Measurements from ENCODE around the gene ANGPTL7. TPM values are rescaled to one million over a fixed set of nuclear protein-coding genes. Genes with fewer than 3 reads are reported as not detected.

Gene ANGPTL7
- total RNA-seq, 2 experiments from 2014 or later = not detected

DNA sequence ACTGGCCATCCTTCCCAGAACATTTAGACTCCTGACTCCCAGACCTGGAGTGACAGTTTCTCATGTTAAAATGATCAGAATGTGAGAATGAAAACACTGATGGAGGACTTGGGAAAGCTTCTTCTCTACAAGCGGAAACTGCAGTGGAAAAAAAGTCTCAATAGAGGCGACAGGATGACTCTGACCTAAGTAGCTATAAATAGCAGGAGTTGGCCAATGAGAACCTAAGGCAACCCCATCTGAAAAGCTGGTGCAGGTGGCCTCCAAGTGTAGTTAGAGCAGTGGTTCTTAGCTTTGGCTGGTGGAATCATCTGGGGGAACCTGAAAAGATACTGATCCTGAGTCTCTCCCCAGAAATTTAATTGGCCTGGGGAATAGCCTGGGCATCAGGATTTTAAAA, 45.2 kb upstream of the ANGPTL7 start:
- Mint-ChIP-seq H3K36me3 (ENCODE audit: low read depth) (peaks cover 84% of the 10 kb centered on the region), H3K27me3 (no peaks in the 10 kb centered on the region), H3K4me3 (no peak overlapping the region), H3K27ac (no peak overlapping the region), H3K4me1 (ENCODE audit: low read depth) (no peaks in the 10 kb centered on the region), H3K9me3 (no peaks in the 10 kb centered on the region)
- intact Hi-C loops (cut with DNase I, micrococcal nuclease) = no loop called here
- TF ChIP-seq, protein P1, sequence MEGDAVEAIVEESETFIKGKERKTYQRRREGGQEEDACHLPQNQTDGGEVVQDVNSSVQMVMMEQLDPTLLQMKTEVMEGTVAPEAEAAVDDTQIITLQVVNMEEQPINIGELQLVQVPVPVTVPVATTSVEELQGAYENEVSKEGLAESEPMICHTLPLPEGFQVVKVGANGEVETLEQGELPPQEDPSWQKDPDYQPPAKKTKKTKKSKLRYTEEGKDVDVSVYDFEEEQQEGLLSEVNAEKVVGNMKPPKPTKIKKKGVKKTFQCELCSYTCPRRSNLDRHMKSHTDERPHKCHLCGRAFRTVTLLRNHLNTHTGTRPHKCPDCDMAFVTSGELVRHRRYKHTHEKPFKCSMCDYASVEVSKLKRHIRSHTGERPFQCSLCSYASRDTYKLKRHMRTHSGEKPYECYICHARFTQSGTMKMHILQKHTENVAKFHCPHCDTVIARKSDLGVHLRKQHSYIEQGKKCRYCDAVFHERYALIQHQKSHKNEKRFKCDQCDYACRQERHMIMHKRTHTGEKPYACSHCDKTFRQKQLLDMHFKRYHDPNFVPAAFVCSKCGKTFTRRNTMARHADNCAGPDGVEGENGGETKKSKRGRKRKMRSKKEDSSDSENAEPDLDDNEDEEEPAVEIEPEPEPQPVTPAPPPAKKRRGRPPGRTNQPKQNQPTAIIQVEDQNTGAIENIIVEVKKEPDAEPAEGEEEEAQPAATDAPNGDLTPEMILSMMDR (IDR thresholded peaks at IDR 0.05) = no peak
- DNase-seq = no peak
- Histone ChIP-seq H3K27ac (ENCODE audit: low read depth in 1 of 2, low read length in 2 of 2) (no peak overlapping the region), H3K4me3 (ENCODE audit: low read length) (no peak overlapping the region), H3K36me3 (ENCODE audit: insufficient read depth, low read length) (peaks cover 69% of the 10 kb centered on the region), H3K9me3 (ENCODE audit: control insufficient read depth in 1 of 2, insufficient read depth in 1 of 2, low read length in 2 of 2) (no peaks in the 10 kb centered on the region), H3K4me1 (ENCODE audit: insufficient read depth, low read length) (no peaks in the 10 kb centered on the region), H3K27me3 (ENCODE audit: control insufficient read depth in 1 of 2, insufficient read depth in 2 of 2, low read length in 2 of 2) (no peaks in the 10 kb centered on the region)
- POLR2A ChIA-PET = no interaction called here
- ATAC-seq (ENCODE audit: poor library complexity) = no peak
- CTCF ChIA-PET = no interaction called here

DNA sequence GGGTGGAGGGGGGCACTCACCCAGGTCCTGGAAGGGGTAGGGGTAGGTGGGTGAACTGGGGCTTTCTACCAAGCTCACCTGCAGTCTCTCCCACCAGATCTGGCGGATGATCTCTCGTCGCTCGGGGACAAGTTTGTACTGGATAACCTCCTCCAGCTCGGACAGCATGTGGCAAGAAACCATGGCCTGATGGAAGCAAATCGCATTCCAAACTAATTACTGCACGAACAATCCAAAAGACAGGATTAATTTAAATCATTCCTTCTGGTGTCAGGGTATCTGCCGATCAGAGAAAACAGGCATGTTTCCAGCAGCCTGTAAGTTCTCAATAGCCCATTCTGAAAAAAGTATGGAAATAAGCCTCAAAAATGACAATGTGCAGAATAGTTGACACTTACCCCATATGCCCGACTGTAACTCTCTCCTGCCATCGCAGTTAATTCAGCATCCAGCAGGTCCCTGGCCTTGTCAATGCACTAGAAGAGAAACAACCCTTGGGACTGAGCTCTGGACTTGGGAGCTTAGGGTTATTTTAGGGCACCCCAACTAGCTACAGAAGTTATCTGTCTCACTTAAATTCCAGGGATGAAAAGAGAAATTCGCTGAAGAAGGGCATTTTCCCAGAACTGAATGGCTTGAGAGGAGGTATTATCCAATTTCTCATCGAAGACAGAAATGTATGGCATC, 44.4 kb upstream of the ANGPTL7 start:
- H3K27me3 Mint-ChIP-seq = no peaks in the 10 kb centered on the region
- H3K4me1 Mint-ChIP-seq (ENCODE audit: low read depth) = no peaks in the 10 kb centered on the region
- no peak for DNase-seq
- H3K27ac ChIP-seq (ENCODE audit: low read depth in 1 of 2, low read length in 2 of 2) = no peak overlapping the region
- H3K9me3 ChIP-seq (ENCODE audit: control insufficient read depth in 1 of 2, insufficient read depth in 1 of 2, low read length in 2 of 2) = no peaks in the 10 kb centered on the region
- no peaks in the 10 kb centered on the region for H3K27me3 ChIP-seq (ENCODE audit: control insufficient read depth in 1 of 2, insufficient read depth in 2 of 2, low read length in 2 of 2)
- peaks cover 84% of the 10 kb centered on the region for H3K36me3 Mint-ChIP-seq (ENCODE audit: low read depth)
- CTCF ChIA-PET = no interaction called here
- H3K36me3 ChIP-seq (ENCODE audit: insufficient read depth, low read length) = peaks cover 70% of the 10 kb centered on the region
- intact Hi-C loops (cut with DNase I, micrococcal nuclease) = no loop called here
- no peak overlapping the region for H3K4me3 Mint-ChIP-seq
- ATAC-seq (ENCODE audit: poor library complexity) = no peak
- TF ChIP-seq, protein P1 (IDR thresholded peaks at IDR 0.05) = no peak
- no peak overlapping the region for H3K27ac Mint-ChIP-seq
- POLR2A ChIA-PET = no interaction called here
- H3K9me3 Mint-ChIP-seq = no peaks in the 10 kb centered on the region
- H3K4me3 ChIP-seq (ENCODE audit: low read length) = no peak overlapping the region
- no peaks in the 10 kb centered on the region for H3K4me1 ChIP-seq (ENCODE audit: insufficient read depth, low read length)

DNA sequence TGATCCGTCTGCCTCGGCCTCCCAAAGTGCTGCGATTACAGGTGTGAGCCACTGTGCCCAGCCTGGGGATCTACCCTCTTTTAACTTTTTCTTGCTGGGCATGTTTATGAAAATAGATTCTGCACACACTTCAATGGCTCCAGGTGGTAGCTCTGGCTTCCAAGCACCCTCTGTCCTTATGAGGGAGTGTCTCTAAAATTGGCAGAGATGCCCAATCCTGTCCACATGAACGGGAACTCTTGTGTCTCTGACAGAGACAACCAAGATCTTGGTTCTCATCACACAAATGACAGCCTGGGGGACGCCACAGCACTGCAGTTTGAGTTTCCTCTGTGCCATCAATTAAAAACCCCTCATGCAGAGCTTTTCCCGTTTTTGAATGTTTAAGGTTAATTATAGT, 43.4 kb upstream of the ANGPTL7 start:
- H3K9me3 ChIP-seq (ENCODE audit: control insufficient read depth in 1 of 2, insufficient read depth in 1 of 2, low read length in 2 of 2) = no peaks in the 10 kb centered on the region
- no peak overlapping the region for H3K4me3 Mint-ChIP-seq
- CTCF ChIA-PET = interaction anchor here (0.5 kb wide), 1 partner anchor 20 kb away, joined by 4 read pairs; no protein-coding TSS in a partner anchor
- POLR2A ChIA-PET = no interaction called here
- H3K27ac Mint-ChIP-seq = no peak overlapping the region
- no peaks in the 10 kb centered on the region for H3K9me3 Mint-ChIP-seq
- DNase-seq (no peak), ATAC-seq (ENCODE audit: poor library complexity) (no peak)
- H3K4me1 ChIP-seq (ENCODE audit: insufficient read depth, low read length) = no peaks in the 10 kb centered on the region
- TF ChIP-seq, protein P1 (IDR thresholded peaks at IDR 0.05) = no peak
- no peaks in the 10 kb centered on the region for H3K4me1 Mint-ChIP-seq (ENCODE audit: low read depth)
- H3K27me3 ChIP-seq (ENCODE audit: control insufficient read depth in 1 of 2, insufficient read depth in 2 of 2, low read length in 2 of 2) = no peaks in the 10 kb centered on the region
- intact Hi-C loops (cut with DNase I, micrococcal nuclease) = no loop called here
- H3K27me3 Mint-ChIP-seq = no peaks in the 10 kb centered on the region
- H3K27ac ChIP-seq (ENCODE audit: low read depth in 1 of 2, low read length in 2 of 2) = no peak overlapping the region
- H3K36me3 ChIP-seq (ENCODE audit: insufficient read depth, low read length) = peaks cover 78% of the 10 kb centered on the region
- peaks cover 86% of the 10 kb centered on the region for H3K36me3 Mint-ChIP-seq (ENCODE audit: low read depth)
- no peak overlapping the region for H3K4me3 ChIP-seq (ENCODE audit: low read length)

Measured in CD4-positive, alpha-beta T cell (primary cell).